A549 treated with AZD9567 at 1 μM for 4 hours (cell line): ENCODE measurements around the gene COPE. TPM values are rescaled to one million over a fixed set of nuclear protein-coding genes. Genes with fewer than 3 reads are reported as not detected.

Experiments
- total RNA-seq: library from RNA; stranded (reverse); fragments of 200-300 nt; extraction: Qiagen RNA extraction; gene quantifications from 5 replicates; pipeline ENCODE4 v1.2.3, GENCODE V29; 2022; ENCODE audit not compliant: insufficient read depth

The COPE gene
- total RNA-seq = 126 to 170 TPM (median 165 TPM) in 5 replicates

DNA sequence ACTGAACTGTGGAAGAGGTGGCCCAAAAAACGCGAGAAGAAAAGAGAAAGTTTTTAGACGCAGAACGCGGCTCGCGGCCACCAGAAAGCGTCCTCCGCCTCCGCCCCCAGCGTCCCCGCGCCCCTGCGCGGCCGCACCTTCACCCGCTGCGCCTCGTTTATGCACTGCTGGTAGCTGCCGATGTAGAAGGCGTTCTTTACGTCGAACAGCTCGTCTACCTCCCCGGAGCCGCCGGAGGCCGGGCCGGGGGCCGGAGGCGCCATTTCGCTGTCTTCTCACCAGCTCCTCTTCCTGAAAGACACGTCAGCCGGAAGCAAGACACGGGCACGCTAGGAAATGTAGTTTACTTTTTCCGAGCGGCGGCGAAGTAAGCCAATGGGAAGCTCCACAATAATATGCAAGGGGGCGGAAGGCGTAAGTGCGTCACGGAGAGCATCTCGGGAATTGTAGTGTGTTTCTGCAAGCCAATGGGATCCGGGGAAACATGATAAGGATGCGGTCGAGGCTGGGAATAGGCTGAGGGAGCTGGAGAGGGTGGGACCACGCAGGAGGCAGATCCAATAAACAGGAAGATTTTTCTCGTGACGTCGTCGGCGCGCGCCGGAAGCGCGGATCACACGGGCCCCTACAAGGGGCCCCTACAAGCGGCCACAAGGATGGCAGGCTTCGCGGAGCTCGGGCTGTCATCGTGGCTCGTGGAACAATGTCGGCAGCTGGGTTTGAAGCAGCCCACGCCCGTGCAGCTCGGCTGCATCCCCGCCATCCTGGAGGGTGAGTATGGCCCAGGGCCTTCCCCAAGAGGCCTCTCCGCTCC lies at the start of gene COPE, which contains the start of gene DDX49:
Gene COPE (minus strand): TSS at position 302 of the 814 bp plus-strand sequence. CDS start 39 bp downstream, at position 263.
Gene DDX49 (plus strand): TSS at position 630 of the 814 bp plus-strand sequence. CDS start 27 bp downstream, at position 657.

DNA sequence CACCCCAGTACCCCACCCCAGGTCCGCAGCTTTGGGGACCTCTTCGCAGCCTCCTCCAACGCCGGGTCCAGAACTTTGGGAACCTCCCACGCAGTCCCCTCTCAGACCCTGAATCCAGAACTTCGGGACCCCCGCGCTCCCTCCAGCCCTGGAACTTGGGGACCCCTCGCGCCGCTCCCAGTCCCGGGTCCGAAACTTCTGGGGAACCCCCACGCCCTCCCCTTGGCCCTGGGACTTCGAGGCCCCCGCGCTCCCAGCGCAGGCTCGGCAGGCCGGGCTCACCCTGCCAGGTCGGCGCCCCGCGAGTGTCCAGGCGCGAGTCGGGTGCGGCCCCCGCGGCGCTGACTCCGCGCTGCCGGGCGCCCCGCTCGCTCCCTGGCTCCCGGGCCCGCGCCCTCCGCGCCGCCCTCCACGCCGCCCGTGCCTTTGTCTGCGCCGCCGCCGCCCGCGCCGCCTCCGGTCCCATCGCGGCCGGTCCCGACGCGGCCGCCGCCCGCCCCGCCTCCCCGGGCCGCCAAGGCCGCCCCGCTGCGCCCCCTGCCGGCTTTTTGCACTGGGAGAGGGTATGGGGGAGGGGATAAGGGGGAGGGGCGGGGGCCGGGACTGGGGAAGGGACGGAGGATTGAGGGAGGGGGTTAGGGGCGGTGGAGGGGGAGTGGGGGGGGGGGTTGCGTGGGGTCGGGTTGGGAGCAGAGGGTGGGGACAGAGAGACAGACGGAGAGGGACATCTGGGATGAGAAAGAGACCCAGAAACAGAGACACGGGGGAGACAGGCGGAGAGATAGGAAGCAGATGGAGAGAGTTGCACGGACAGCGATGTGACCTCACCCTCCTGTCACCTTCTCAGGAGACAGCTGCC lies 21.8 kb upstream of the COPE start, which contains the start of gene HOMER3:
Gene HOMER3 (minus strand): TSS at position 449 of the 859 bp plus-strand sequence. CDS start 2,235 bp downstream, outside the sequence.

DNA sequence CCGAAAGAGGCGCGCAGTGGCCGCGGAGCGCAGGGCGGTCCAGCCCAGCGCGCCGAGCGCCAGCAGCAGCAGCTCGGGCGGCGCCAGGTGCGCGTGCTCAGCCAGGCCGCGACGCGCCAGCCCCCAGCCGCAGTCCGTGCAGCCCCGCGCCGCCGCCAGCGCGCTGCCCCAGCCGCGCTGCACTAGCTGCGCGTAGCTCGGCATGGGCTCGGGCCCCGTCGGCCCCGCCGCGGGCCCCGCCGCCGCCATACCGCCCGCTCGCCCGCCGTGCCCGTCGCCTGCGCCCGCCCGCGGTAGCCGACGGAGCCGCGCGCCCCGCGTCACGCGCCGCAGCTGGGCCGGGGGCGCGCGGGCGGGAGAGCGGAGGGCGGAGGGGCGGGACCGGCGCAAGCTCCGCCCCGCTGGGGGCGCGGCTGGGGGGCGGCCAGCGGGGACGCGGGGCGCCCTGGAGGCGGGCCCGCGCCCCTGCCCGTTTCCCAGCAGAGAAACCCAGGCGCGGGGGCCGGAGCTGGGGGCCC lies 23.3 kb downstream of the COPE start, which contains the start of gene CERS1:
Gene CERS1 (minus strand): TSS at position 335 of the 518 bp plus-strand sequence. CDS start 86 bp downstream, at position 249.

Other genes starting within 250 kb of the COPE start
- gene CRTC1, start 235.7 kb downstream of the COPE start, total RNA-seq = 3.4 to 4.9 TPM (median 4.4 TPM) in 5 replicates
- gene COMP, start 128.1 kb downstream of the COPE start, total RNA-seq = 0.11 to 0.15 TPM (median 0.13 TPM) in 4 of 5 replicates, not detected in the other
- 34.4 to 44.3 TPM (median 42.9 TPM) in 5 replicates for gene UPF1, start 87.4 kb downstream of the COPE start, total RNA-seq
- gene CERS1, start 23.2 kb downstream of the COPE start, total RNA-seq = 4.2 to 5.7 TPM (median 5.2 TPM) in 5 replicates
- gene DDX49, start 328 bp upstream of the COPE start, total RNA-seq = 32.3 to 51.2 TPM (median 45.0 TPM) in 5 replicates
- 27.1 to 31.2 TPM (median 27.8 TPM) in 5 replicates for gene HOMER3, start 21.8 kb upstream of the COPE start, total RNA-seq
- gene SUGP2, start 114.1 kb upstream of the COPE start, total RNA-seq = 21.0 to 33.2 TPM (median 32.3 TPM) in 5 replicates
- gene ARMC6, start 114.2 kb upstream of the COPE start, total RNA-seq = 25.9 to 39.3 TPM (median 27.3 TPM) in 5 replicates
- gene SLC25A42, start 144.6 kb upstream of the COPE start, total RNA-seq = 0.85 to 1.3 TPM (median 1.1 TPM) in 4 of 5 replicates, not detected in the other
- 23.6 to 26.8 TPM (median 24.6 TPM) in 5 replicates for gene TMEM161A, start 219.1 kb upstream of the COPE start, total RNA-seq